Measurements from ENCODE around the gene COG6. TPM values are rescaled to one million over a fixed set of nuclear protein-coding genes. Genes with fewer than 3 reads are reported as not detected.

COG6 gene
- total RNA-seq, 2 experiments from 2014 or later = 27.7 to 28.9 TPM

GRCh38 chr13:39786091-39786490 is 130.6 kb downstream of the COG6 start:
- H3K4me1 Mint-ChIP-seq = peaks cover 10% of the 10 kb centered on the region
- intact Hi-C loops (cut with DNase I, micrococcal nuclease) = no loop called here
- no peak overlapping the region for H3K4me3 Mint-ChIP-seq
- H3K9me3 Mint-ChIP-seq (ENCODE audit: low read depth) = peaks cover 10% of the 10 kb centered on the region
- CTCF ChIA-PET = interaction anchor here (0.7 kb wide), 1 partner anchor 174 kb away, joined by 3 read pairs; no protein-coding TSS in a partner anchor
- POLR2A ChIA-PET = no interaction called here
- peaks cover 7% of the 10 kb centered on the region for H3K36me3 Mint-ChIP-seq (ENCODE audit: low read depth)
- H3K27me3 Mint-ChIP-seq = no peaks in the 10 kb centered on the region
- DNase-seq (no peak), ATAC-seq (no peak)
- no peak overlapping the region for H3K27ac Mint-ChIP-seq

DNA sequence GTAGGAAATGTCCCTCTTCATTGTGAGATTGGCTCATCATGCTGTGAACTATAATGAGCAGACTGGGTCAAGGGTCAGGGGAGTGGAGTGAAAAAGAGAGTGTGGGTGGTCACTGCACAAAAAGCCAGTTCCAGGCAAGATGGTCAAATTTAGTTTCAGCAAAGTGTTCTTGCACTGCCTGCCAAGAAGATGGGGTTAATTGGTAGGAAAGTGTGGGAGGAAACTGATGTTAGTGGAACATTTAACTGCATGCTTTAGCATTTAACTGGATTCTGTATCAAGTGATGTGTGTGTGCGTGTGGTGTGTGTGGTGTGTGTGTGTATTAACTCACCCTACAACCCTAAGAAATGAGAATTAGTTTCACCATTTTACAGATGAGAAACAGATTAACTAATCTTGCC is 131.6 kb downstream of the COG6 start:
- POLR2A ChIA-PET = no interaction called here
- peaks cover 10% of the 10 kb centered on the region for H3K9me3 Mint-ChIP-seq (ENCODE audit: low read depth)

DNA sequence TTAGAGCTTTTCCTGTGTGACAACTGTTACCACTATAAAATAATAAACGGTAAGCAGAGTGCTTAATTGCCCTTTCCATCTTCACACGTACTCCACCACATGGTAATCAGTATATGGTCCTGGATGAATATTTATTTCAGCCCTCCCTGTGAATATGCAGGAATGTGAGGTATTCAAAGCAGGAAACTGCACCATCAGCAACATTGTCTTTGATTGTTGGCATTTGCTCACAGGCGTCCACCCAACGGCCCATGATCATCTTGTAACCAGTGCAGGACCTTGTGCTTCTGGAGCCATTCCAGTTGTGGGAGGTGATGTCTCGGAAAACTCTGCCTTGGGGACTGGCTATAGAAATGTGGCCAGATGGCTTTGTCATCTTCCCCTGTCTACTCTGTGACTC is 132.6 kb downstream of the COG6 start:
- no peak overlapping the region for H3K27ac Mint-ChIP-seq
- ChIA-PET CTCF (interaction anchor here (0.6 kb wide), 1 partner anchor 1097 kb away, joined by 5 read pairs; no protein-coding TSS in a partner anchor), POLR2A (no interaction called here)
- no peak for DNase-seq
- no peak overlapping the region for H3K4me3 Mint-ChIP-seq
- intact Hi-C loops (cut with DNase I, micrococcal nuclease) = no loop called here
- peaks cover 12% of the 10 kb centered on the region for H3K9me3 Mint-ChIP-seq (ENCODE audit: low read depth)
- no peak for ATAC-seq
- H3K27me3 Mint-ChIP-seq = no peaks in the 10 kb centered on the region
- peaks cover 7% of the 10 kb centered on the region for H3K36me3 Mint-ChIP-seq (ENCODE audit: low read depth)
- H3K4me1 Mint-ChIP-seq = peaks cover 5% of the 10 kb centered on the region

More for the DNA sequence above, 131.6 kb downstream of the COG6 start:
- DNase-seq (peak; percentile 23), ATAC-seq (peak; percentile 57)
- intact Hi-C loops (cut with DNase I, micrococcal nuclease) = no loop called here
- peaks cover 7% of the 10 kb centered on the region for H3K36me3 Mint-ChIP-seq (ENCODE audit: low read depth)
- no peaks in the 10 kb centered on the region for H3K27me3 Mint-ChIP-seq
- no peak overlapping the region for H3K4me3 Mint-ChIP-seq
- CTCF ChIA-PET = no interaction called here
- H3K4me1 Mint-ChIP-seq = peaks cover 5% of the 10 kb centered on the region
- H3K27ac Mint-ChIP-seq = no peak overlapping the region

DNA sequence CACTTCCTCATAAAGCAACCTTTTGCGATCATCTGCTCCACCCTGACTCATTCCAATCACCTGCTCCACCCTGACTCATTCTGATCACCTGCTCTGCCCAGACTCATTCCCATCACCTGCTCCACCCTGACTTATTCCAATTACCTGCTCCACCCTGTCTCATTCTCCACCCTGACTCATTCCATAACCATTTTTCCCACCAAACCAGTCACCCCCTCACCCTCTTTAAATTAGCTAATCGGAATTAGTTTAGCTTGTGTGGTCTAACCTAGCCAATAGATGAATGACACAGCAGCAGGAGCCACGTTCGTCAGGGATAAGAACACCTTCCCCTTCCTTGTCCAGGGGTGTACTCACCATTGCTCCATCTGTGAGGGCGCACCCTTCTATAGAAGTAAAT is 134.0 kb downstream of the COG6 start:
- Mint-ChIP-seq H3K27me3 (no peaks in the 10 kb centered on the region), H3K4me3 (no peak overlapping the region), H3K9me3 (ENCODE audit: low read depth) (peaks cover 17% of the 10 kb centered on the region), H3K27ac (no peak overlapping the region), H3K36me3 (ENCODE audit: low read depth) (peaks cover 7% of the 10 kb centered on the region), H3K4me1 (peaks cover 5% of the 10 kb centered on the region)
- intact Hi-C loops (cut with DNase I, micrococcal nuclease) = no loop called here
- ChIA-PET CTCF (no interaction called here), POLR2A (no interaction called here)
- no peak for ATAC-seq
- DNase-seq = no peak

Small RNA genes within 50 kb of the gene (microRNA-seq; reads per million reads assigned to microRNA genes)
- gene MIR4305 (ENCODE audit: borderline replicate concordance) = not detected

Other genes with a start within 250 kb of the COG6 start
- 1 to 10 TPM; 1.2 TPM for gene LHFPL6, start 52.5 kb upstream of the COG6 start, total RNA-seq

Data from activated CD4-positive, alpha-beta T cell treated with anti-CD3 and anti-CD28 coated beads for 36 hours (primary cell).